ENCODE results near the gene MPO. TPM values are rescaled to one million over a fixed set of nuclear protein-coding genes. Genes with fewer than 3 reads are reported as not detected.

The MPO gene
- total RNA-seq, 4 donors from 2014 or later: 0.19 to 0.84 TPM; not detected in 2

- no peak for TF ChIP-seq CTCF (IDR thresholded peaks at IDR 0.05)
- DNase-seq (ENCODE audit: low spot score) (no peak), ATAC-seq (ENCODE audit: low FRiP score) (no peak)
Measured at GRCh38 chr17:58253082-58253481, 27.7 kb downstream of the MPO start.

DNA sequence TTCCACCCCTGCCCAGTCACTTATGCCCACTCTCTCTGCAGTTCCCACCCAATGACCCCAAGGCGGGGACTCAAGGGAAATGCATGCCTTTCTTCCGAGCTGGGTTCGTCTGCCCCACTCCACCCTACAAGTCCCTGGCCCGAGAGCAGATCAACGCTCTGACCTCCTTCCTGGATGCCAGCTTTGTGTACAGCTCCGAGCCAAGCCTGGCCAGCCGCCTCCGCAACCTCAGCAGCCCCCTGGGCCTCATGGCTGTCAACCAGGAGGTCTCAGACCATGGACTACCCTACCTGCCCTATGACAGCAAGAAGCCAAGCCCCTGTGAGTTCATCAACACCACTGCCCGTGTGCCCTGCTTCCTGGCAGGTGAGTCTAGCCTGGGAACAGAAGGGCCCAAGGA is 28.6 kb downstream of the MPO start:
- no peak for TF ChIP-seq CTCF (IDR thresholded peaks at IDR 0.05)
- no peak for DNase-seq (ENCODE audit: low spot score)
- ATAC-seq (ENCODE audit: low FRiP score): no peak

- DNase-seq (ENCODE audit: low spot score) (no peak), ATAC-seq (ENCODE audit: low FRiP score) (no peak)
- no peak for TF ChIP-seq CTCF (IDR thresholded peaks at IDR 0.05)
Measured at GRCh38 chr17:58250344-58251011, 30.3 kb downstream of the MPO start.

GRCh38 chr17:58249270-58250133 is 31.2 kb downstream of the MPO start:
- ATAC-seq (ENCODE audit: low FRiP score): peak; percentile 89

DNA sequence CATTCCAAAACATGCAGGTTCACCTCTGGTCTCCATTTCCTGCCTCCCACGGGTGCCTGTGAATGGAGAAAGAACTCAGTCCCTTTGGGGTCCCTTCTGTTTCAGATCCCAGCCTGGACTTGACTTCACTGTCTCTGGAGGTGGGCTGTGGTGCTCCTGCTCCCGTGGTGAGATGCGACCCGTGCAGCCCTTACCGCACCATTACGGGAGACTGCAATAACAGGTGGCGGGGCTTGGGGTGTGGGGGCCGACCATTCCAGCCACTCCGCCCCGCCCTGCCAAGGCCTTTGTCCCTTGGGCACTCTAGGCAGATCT is 31.8 kb downstream of the MPO start:
- DNase-seq (ENCODE audit: low spot score): no peak
- no peak for ATAC-seq (ENCODE audit: low FRiP score)
- no peak for TF ChIP-seq CTCF (IDR thresholded peaks at IDR 0.05)

More at GRCh38 chr17:58249270-58250133, 31.2 kb downstream of the MPO start:
- peak; percentile 29 for DNase-seq (ENCODE audit: low spot score)
- TF ChIP-seq CTCF (IDR thresholded peaks at IDR 0.05): peak in 1 of 3 donors; percentile 70

DNA sequence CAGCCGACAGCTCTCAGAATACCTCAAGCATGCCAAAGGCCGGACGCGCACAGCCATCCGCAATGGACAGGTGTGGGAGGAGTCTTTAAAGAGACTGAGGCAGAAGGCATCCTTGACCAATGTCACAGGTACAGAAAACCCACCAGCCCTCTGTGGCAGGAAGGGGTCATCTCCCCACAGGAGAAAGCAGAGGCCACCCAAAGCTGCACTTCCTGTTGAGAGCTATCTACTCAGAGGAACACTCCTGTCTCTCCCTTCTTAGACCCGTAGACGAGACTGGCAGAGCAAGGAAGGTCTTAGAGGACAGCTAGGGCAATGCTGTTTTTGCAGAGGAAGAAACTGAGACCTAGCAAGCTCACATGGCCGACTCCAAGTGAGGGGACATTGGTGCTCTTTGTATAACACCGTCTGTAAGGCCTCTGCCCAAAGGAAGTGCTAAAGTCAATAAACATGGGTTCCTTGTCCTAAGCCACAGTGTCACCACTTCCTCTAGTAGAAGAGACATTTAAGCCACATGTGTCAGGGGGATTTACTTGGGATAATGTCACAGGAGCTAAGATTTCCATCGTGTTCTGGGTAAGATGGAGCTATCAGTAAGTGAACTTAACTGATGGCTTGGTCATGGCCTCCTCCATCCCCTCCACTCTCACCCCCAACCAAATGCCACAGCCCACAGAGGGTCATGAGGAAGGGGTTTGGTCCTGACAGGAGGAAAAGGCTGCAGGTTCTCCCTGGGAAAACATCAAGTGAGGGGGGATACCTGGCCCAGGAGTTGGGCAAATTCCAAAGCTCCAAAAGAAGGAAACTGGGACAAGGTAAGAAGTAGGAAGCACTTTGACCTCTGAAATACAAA is 33.0 kb downstream of the MPO start:
- no peak for TF ChIP-seq CTCF (IDR thresholded peaks at IDR 0.05)

More for the DNA sequence above, 33.0 kb downstream of the MPO start:
- ATAC-seq (ENCODE audit: low FRiP score): no peak
- no peak for DNase-seq (ENCODE audit: low spot score)
